Activated gamma-delta T cell treated with Interleukin-2 at 50 U/mL for 16 hours (primary cell): ENCODE data around the gene MPRIP.

Experiments
- DNase-seq: peaks from one replicate; pipeline ENCODE4 v3.0.0-alpha.2; 2020

Gene MPRIP

DNA sequence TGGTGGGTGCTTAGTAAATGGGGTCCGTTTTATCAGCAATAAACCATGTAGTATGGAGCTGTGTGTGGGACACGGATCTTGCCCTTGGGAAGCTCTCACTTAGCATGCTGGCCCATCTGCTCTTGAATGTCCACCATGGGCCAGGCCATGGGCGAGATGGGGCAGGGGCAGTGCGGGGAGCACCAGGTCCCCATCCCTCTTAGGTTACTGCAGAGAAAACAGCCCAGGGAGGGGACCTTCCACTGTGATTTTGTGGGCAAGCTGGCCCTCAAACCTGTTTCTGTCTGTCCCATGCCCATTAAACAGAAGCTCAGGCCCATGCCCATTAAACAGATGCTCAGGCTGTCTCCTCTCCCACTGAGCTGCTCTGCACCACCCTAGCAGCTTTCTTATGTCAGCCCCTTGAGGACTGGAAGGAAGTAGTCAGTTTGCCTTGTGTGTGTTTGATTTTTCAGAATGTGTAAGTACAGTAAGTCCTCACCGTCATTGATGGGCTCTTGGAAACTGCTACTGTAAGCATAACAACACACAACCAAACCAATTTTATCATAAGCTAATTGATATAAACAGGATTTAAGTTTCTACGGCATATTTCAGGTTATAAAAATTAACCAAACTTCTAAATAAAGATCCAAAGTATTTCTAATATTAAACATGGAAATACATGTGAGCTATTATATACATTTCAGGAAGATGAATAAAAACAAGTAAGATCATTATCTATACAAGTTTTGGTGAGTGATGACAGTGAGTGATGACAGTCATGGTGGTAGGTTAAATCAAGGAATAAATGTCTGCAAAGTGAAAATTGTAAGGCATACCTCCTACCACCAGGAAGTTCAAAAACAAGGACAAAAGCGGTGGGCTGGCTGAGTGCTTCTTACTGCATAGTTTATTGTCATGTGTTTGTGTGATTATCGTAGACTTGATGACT is 11.5 kb downstream of the MPRIP start:
- no peak for DNase-seq

DNA sequence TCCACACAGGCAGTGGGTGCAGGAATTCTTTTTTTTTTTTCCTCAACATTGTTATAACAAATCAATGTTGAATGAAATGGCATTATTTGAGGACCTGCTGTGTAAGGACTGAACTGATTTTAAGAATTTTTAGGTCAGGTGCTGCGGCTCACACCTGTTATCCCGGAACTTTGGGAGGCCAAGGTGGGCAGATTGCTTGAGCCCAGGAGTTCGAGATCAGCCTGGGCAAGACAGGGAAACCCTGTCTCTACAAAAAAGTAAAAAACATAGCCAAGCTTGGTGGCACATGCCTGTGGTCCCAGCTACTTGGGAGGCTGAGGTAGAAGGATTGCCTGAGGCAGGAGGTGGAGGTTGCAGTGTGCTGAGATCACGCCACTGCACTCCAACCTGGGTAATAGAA is 12.4 kb downstream of the MPRIP start:
- DNase-seq, result no peak

DNA sequence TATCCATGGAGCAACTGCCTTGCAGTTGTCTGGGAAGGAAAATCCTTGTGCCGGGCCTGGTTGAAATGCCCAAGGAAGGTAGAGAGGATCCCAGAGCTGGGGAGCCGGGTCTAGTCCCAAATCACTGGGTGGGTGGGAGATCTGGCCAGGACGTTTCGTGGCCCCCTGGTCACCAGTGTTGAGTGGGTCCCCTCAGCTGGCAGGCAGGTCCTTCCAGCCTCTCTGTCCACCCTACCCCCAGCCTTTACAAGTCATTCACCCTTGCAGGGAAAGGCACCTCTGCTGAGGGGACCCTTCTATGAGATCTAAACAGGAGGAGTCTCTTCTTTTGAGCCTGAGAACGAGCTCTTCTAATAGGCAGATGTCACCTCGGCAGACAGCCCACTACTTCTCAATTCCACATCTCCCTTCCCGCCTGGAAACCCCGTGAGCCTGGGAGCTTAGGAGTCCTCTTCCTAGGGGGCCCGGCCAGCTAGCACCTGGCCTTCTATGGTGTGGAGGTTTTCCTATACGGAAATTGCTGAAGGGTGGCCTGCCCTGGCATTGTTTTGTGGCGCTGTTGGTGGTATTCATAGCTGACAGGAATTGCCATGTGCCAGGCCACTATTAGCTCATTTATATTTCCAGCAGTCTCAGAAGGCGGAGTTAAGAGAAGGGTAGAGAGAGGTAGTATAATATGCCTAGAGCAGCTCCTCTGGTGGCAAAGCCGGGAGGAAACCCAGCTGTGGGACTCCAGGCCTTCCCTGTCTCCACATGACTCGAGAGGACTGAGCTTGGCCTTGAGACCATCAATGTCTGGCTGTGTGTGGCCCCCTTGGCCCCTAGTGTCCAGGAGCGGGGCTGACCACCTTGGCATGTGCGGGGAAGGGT is 13.3 kb downstream of the MPRIP start:
- DNase-seq, result no peak

DNA sequence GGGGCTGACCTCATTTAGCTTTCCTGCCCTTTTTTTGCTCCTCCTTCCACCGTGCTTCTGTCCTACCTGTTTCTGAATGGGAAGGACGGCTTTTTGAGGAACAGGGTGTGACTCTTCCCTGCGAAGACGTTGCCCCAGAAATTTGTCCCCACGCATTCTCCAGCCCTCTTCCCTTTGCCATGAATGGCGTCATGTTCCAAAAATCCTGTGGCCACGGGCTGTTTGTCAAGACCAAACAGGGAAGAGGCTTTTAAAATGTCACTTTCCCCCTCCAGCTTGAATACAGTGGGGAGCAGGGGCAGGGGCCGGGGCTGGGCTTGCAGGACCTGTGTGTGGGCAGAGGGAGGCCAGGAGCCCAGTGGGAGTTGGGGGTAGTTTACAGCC is 13.9 kb downstream of the MPRIP start:
- DNase-seq, result no peak

DNA sequence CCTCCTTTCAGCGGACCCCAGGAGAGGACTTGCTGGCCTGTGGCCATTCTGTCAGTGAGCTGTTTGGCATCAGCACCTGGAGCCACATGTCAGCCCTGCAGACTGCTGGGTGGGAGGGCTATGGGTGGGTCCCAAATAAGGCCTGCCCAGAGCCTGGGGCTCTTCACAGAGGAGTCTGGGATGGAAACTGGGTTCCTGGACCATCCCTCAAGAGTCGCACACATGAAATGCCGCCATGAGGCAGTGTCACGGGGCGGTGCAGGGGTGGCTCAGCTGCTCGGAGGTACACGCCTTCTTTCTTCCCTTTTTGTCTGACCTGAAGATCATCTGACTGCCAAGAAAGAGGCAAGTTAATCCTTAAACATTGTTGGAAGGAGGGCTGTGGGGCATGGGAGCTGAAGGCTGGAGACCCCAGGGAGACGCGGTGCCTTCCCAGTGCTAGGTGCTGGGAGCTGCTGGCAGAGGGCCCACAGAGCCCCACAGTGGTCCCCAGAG is 14.8 kb downstream of the MPRIP start:
- no peak for DNase-seq

DNA sequence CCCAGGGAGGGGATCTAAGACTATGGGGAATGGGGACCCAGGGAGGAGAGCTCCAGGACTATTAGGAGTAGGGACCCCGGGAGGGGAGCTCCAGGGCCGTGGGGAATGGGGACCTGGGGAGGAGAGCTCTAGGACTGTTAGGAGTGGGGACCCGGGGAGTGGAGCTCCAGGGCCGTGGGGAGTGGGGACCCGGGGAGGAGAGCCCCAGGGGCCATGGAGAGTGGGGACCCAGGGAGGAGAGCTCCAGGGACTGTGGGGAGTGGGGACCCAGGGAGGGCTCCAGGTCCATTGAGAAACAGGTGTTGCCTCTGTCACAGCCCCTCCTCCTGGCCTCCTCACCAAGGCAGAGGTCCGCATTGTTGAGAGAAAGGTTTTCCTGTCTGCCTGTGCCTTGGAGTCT is 16.0 kb downstream of the MPRIP start:
- DNase-seq, result no peak

DNA sequence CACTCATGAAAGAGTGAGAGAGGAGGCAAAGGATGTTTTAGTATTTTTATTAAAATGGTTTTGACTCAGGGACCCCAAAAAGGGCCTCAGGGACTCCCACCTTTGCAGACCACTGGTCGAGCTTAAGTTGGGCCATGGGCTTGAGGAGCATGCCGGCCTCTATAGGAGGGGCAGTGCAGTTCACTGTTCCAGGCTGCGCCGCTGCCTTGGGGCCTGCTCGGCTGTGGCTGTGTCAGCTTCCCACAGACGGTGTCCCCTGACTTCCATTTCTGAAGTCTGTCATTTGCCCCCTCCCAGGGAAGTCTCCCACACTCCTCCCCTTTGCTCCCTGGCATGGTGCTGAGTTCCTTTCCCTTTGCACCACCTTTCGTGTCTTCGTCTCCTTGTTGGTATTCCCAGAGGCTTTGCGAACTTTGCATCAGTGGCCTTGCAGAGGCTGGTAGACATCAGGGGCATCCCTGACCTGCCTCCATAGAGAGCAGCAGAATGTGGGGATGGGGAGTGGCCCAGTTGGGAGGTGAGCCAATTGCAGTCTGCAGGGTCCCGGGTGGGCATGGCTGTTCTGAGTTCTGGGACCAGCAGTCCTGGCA is 17.1 kb downstream of the MPRIP start:
- DNase-seq, result no peak

DNA sequence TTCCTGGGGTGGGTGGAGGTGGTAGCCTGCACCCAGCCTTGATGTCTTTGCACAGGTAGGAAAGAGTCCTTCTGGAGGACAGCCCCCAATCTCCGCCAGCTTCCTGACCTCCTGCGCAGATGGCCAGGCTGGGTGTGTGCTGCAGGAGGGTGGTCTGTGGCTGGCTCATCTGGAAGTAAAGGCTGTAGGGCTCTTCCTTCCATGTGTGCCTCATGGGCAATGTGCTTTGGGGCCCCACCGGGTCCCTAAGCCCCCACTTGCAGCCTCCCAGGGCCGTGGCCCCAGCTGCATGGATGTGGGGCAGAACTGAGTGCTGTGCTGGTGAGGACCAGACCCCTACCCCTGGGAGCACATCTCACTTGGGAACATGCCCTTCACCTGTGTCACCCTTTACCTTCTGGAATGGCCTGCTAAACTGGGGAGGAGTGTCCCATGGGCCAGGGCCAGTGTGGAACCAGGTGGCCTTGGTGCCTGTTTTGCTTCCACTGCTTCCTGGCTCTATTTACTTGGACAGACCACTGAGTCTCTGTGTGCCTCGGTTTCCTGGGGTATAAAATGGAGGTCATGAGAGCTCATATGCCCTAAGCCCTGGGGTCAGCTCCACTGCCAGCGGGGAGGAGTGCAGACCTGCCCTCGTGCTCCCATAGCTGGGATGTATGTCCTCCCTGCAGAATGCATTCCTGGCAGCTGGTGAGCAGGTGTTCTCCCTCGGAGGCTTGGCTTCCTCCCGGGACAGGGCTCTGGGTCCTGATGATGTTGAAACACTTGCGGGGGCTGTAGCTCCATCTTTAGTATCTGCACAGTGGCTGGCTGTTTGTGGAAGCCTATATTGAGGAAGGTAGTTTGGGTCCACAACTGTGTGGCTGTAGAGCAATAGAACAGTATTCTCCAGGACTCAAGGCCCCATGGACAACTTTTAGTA is 18.0 kb downstream of the MPRIP start:
- DNase-seq, result no peak

DNA sequence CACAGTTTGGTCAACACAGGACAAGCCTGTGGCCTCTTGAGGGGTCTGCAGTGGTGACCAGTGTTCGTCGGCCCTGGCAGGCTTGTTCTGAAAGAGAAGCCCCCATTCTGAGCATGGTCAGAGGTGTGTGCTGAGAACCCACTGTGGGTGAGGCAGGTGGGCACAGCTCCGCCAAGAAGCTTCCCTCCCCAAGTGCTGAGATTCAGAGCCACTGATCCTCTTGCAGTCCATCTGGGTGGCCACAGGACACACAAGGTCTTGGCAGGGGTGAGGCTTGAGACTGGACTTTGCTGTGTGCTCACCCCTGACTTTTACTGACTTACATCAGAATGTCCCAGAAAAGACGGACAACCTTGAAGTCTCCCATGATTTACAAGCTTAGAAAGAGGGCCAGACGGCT is 18.7 kb downstream of the MPRIP start:
- no peak for DNase-seq

DNA sequence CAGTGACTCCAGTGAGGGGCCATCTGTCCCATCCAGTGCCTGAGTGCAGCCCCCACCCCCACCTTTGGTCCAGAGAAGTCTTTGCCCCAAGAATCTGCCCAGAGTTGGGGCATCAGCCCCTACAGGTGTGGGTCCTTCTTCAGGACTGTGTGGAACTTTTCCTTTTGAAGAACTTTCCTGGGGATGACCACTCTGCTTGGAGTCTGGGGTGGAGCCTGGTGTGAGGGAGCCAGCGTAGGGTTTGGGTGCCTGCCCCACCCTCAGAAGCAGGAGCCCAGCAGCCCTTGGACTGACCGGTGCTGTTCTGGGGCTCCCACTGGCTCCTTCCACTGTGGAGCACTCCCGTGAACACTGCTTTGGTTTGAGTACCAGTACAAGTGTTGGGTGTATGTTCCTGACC is 19.3 kb downstream of the MPRIP start:
- DNase-seq, result no peak

DNA sequence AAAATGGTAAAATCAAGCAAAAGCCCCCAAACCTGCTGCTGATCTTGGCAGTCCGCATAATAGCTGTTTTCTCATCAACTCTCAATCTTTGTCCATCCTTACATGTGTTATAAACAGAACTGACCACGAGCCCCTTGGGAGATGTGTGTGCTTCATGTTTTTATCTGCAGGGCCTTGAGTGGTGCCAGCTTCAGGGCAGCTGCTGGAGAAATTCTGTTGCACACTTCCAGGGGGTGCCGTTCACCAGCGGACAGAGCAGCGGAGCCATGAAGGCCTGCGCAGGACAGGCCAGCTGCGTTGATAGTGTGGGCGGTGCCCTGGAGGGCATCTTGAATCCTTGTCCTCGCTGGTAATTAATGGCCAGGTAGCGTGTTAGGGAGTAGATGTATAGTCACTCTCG is 20.1 kb downstream of the MPRIP start:
- no peak for DNase-seq

DNA sequence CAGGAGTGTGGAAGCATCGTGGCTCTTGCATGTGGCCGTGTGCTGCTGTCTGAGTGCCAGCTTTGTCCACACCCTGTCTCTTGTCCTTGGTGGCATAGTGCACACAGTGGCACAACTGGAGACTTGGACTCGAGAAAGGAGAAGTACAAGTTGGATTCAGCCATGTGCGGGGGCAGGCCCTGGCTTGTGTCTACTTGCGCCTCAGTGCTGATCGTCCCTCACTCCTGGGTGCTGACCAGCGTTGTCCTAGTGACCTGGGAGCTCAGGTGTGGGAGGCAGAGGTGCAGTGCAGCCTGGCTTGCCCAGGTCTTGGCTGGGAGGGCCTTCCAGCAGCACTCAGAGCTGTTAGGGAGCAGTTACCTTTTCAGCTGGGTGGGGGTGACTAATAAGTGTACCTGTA is 20.6 kb downstream of the MPRIP start:
- no peak for DNase-seq

DNA sequence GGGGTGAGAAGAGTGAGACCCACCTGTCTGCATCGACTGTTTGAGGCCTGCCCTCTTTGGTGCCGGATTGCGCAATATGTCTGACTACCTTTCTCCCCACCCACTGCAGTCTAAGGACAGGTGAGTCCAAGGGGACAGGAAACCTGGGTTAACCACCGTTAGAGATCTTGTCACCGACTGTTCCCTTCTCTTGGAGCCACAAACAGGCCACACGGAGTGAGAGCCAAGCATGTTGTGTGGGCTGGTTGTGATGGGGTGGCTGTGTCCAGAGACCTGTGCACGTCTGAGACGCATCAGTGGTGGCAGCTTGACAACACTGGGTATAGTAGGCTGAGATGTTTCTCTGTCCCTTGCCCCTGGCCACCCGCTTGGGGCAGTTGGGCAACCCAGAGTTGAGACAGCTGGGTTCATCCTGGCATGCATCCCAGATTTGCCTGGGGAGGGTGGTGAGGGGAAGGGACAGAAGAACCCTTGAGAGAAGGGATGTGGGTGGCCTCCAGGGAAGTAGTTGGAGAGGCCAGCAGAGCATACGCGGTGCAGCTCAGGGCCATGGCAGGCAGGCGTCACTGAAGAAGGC is 21.4 kb downstream of the MPRIP start:
- DNase-seq, result peak; percentile 21

DNA sequence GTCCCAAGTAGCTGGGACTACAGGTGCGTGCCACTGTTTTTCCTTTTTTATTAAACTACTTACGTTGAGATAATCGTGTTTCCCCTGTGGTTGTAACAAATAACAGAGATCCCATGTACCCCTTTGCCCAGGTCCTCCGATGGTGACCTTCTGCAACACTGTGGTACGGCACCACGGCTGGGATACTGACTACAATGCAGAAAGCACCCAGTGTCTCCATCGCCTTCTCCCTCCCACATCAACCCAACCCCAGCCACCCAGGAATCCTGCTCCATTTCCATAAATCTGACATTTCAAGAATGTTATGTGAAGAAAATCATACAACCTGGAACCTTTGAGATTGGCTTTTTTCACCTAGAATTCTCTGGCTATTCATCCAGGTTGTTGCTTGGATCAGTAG is 22.1 kb downstream of the MPRIP start:
- no peak for DNase-seq

DNA sequence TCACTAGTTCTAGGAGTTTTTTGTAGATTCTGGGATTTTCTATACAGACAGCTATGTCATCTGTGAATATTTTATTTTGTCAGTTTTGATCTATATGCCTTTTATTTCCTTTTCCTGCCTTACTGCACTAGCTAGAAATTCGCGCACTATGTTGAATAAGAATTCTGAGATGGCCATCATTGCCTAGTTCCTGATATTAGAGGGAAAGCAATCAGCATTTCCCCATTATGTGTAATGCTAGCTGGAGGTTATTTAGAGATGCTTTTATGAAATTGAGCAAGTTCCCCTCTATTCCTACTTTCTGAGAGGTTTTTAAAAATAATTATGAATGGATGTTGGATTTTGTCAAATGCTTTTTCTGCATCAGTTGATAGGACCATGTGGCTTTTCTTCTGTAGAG is 23.8 kb downstream of the MPRIP start:
- DNase-seq, result no peak

DNA sequence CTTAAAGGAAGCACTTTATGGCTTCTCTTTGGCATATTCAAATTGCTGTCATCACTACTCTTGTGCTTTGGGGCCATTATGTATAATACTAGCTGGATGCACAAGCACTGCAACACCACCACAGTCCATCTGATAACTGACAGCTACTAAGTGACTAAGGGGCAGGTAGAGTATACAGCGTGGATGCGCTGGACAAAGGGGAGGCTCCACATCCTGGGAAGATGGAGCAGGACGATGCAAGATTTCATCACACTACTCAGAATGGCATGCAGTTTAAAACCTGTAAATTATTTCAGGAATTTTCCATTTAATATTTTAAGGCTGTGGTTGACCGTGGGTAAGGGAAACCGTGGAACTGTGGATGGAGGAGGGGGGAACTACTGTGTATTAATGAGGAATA is 25.0 kb downstream of the MPRIP start:
- no peak for DNase-seq

DNA sequence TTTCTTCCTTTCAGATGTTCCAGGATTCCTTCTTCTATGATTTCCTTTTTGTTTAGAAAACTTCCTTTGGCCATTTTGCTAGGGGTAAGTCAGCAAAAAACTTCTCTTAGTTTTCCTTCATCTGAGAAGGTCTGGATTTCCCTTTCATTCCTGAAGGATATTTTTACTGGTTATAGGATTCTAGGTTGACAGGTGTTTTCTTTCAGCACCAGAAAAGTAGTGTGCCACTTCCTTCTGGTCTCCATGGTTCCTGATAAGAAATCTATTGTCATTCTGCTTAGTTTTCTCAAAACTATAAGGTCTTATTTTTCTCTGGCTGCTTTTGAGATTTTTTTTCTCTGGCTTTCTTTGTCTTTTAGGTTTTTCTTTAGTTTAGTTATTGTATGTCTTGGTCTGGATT is 27.6 kb downstream of the MPRIP start:
- DNase-seq, result no peak

DNA sequence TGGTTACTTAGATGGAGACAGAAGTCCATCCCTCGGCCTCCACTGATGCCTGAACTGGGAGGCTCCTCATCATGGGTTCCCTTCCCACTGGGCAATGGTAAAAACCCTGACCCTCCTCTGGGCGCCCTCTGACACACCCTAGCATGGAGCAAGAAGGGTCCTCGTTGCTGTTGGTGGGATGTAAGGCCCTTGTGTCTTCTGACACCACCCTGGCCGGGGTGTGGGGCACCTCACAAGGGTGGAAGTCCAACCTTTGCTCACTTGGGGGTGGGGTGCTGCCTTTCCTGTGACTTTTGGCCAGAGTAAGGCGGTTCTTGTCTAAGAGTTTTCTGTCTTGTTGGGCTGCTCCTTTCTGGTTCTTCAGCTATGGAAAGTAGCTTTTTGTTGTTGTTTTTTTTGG is 28.7 kb downstream of the MPRIP start:
- no peak for DNase-seq

DNA sequence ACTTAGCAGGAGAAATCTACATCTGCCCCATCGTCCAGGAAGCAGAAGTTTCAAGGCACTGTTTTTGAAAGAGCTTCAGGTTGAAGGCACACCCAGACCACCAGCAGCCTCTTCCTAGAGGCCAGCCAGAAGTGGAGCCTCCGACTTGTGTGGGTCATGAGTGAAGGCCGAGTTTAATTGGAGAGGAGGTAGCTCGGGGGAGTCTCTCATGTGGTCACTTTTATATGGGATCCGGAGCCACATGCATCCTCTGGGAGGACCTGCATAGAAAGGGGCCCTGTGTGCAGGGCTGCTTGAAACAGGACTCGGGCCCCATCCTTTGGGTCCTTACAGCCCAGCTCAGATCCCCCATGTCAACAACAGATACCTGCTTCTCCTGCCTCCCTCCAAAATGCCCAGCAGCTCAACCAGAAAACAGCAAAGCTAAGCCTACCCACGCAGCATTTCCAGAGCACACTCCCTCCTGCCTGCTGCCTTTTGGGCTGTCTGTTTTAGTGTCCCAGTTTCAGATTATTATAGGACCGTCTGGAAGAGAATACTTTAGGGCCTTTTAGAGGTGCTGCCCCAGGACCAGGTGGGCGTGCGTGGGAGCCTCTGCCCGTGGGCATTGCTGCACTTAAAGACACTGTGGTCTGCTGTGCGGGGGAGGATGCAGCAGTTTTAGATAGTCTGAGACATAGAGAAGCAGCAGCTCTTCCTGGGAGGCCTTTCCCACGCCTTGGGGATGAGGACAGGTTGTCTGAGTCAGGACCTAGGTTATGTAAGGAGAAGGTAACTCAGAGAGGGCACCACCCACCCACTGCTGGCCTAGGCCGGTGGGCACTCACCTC is 29.5 kb downstream of the MPRIP start:
- no peak for DNase-seq

DNA sequence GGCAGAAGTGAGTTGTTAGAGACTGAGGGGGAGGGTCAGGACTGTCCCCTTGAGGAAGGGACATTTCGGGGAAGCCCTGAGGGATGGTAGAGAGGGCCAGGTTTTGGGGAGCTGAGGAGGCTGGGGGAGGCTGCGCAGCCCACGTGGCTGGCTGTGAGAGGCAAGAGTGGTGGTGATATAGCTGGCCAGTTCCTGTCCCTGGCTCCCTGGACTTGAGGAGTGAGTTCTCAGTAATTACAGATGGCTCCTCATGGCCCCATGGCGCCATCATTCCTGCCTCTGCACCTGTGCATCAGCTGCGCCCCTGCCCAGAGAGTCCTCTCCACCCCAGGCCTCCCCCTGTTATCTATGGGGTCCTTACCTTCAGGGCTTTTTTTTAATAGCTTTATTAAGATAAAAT is 30.3 kb downstream of the MPRIP start:
- DNase-seq, result no peak

DNA sequence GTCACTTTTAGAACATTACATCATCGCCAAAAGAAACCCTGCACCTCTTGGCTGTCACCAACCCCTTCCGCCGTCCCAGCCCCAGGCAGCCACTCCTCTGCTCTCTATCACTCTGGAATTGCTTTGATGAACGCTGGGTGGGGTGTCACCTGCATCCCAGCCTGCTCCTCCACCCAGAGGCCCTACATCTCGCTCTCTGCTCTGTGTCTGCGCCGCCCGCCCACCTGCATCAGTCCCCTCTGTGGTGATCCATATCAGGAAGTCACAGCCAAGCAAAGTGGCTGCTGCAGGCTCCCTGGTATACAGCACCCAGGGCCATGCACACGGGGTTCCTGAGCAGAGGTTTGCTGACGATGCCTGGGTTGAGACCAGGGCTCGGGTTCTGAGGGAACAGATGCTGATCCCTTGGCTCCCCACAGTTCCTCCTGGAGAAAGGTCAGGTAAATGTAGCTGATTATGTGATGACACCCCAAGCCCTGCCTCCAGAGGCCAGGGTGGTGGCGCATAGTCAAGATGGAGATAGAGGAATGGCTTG is 30.8 kb downstream of the MPRIP start:
- DNase-seq, result no peak
